Astrocyte of the hippocampus (primary cell): ENCODE measurements around the gene CD101.

Experiments used
- DNase-seq: peaks from one replicate; pipeline ENCODE4 v3.0.0; 2011; ENCODE audit warnings: low read depth, low spot score

The CD101 gene

GRCh38 chr1:117049857-117050256 is 48.3 kb downstream of the CD101 start:
- DNase-seq: no peak

DNA sequence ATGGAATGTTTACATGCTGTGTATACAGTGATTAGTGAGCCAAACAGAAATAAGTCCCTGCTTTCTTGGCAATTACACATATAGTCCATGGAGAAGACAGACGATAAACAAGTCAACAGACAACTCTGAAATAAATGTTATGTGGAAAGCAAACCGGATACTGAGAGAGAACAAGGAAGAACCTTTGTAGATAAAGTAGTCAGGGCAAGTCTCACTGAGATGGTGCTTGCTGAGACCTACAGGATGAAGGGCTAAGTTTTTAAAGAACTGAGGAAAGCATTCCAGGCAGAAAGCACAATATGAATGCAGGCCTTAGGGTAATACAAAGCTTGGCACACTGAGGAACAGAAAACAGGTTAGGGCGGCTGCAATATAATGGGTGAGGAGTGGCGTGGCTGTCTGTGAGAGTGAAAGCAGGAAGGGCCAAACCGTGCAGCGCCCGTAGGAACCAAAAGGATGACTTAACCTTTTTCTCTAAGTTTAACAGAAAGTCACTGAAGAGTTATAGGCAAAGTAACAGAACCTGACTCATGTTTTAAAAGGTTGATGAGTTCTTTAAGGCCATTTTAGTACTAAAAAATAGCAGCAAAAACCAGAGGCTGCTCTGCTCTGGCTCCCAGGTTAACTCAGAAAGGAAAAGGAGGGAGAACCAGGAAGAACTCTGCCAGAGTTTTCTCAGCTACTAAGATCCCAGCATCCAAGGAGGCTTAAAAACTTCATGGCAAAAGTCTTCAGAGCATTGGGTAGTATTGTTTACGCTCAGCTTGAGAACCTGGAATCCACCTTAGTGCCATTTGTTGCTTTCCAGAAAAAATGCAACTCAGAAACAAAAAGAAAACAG is 49.9 kb downstream of the CD101 start:
- DNase-seq: no peak

DNA sequence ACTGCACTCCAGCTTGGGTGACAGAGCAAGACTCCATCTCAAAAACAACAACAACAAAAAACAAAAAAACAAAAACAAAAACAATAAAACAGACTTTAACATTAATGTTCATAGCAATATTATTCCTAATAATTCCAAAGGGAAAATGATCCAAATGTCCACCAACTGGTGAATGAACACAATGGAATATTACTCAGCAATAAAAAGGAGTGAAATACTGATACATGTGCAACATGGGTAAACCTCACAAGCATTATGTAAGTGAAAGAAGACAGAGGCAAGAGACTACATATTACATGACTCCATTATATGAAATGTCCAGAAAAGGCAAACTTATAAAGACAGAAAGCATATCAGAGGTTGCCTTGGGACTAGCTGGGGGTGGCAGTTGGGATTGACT is 52.5 kb downstream of the CD101 start:
- no peak for DNase-seq

GRCh38 chr1:117058810-117059209 is 57.2 kb downstream of the CD101 start:
- no peak for DNase-seq

- no peak for DNase-seq
Measured at GRCh38 chr1:117059334-117059677, 57.7 kb downstream of the CD101 start.

DNA sequence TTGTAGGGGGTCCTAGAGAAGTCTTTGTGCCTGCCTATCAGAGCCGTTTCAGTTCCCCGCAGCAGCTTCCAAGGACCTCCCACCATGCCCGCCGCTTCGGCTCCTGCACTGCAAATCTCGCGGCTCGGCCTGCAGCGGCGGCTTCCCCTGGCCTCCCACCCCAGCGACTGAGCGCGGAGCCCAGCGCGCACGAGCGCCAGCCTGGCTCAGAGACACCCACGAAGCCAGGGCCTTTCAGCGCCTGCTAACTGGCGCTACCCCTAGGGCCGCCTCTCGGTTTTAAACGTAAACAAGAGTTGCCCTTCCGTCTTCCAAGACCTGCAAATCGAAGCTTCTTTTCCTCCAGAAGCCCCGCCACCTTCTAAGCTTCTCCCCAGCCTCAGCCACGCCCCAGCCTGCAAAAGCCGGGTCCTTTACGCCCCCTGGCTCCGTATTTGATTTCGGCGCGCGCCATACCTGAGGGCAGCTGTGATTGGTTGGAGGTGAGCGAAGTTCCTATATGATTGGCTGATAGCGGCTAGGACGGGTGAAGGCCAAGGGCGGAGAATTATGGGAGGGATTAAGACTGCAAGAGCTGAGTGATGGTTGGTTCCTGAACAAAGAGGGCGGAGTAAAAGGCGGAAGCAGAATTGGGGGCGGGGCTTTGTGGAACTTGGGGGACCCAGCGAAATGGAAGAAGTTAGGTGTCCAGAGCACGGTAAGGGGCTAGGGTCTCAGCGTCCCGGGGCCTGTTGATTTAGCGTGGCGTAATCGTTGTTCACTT is 58.3 kb downstream of the CD101 start, which contains the start of gene TTF2:
Gene TTF2, plus strand, starts transcription at position 649 of the 763 bp plus-strand sequence. Its CDS starts 21 bp downstream, at position 670.
- peak; percentile 98 for DNase-seq

DNA sequence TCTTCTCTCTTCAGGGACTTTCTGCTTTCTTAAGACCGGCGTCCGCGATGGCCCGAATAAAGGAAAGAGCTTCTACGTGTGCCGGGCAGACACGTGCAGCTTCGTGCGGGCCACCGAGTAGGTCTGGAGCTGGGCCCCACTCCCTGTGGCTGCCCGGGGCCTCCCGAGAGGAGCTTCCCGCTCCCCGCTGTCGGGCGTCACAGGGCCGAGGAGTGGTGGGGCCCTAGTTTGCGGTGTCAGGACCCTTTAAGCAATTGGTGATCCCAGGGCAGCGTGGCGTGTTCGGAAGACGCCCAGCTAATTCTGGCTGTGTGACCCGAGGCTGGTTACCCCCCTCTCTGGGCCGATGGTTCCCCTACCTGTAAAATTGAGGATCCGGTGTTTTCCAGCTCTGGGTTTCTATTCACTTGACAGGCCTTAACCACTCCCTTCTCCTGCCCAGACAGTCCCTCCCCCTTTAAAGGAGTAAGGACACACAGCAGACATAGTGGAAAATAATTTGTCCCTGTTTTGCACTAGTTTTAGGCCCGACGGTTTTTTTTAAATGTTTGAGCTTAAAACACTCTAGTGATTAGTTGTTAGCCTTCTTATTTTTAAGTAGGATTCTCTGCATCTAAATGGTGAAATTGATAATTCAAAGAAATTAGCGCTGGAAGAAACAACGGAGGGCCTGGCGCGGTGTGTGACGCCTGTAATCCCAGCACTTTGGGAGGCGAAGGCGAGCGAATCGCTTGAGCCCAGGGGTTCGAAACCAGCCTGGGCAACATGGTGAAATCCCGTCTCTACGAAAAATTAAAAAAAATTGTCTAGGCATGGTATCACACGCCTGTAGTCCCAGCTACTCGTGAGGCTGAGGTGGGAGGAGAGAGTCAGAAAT is 59.1 kb downstream of the CD101 start:
- peak; percentile 64 for DNase-seq

- DNase-seq: peak; percentile 81
Measured at GRCh38 chr1:117061986-117062415, 60.4 kb downstream of the CD101 start.

DNA sequence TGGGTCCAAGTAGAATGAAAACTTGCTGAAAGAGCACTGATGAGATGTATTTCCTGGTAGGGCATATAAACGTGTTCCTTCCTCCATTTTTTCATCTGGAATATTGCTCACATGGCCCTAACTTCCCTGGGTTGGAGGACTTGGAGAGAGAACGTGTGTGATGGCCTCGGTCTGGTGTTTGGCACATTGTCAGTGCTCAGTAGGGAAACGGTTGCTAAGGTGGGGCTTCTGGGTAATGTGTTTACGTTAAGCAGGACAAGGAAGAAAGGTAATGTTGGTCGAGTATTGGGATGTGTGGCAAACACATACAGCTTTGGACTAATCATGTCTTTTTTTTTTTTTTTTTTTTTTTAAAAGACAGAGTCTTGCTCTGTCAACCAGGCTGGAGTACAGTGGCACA is 64.8 kb downstream of the CD101 start:
- no peak for DNase-seq

DNA sequence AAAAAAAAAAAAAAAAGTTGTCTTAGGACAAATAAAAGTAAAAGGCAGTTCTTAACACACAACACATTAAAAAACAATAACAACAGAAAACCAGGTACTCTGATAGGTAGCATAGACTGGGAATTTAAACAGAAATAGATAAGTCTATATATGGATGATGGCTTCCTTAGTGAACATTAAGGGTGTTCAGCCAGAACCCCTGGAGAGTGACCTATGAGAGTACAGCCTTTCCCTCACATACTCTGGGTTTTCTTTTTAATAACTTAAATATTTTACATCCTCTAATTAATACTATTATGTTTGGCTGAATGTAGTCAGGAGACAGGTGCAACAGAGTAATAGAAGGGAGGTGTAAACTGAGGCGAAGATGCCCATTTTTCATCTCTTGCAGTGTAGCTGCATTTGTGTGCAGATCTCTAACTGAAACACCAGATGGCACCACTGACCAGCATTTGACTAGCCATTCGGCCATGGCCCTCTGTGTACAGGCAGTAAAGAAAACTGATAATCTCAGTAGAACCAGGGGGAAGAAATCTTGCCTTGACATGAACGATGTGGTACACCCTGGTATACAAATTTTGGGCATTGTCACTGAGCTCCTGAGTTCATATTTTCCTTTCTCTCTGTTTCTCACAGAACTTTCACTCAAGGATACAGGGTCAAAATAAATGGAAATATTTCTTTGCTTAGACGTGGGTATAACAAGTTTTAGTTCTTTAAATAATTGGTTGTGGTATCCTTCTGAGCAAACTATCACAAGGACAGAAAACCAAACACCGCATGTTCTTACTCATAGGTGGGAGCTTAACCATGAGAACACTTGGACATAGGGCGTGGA is 66.2 kb downstream of the CD101 start:
- peak; percentile 82 for DNase-seq

GRCh38 chr1:117068580-117068979 is 67.0 kb downstream of the CD101 start:
- DNase-seq: no peak

- DNase-seq: no peak
Measured at GRCh38 chr1:117069220-117069844, 67.8 kb downstream of the CD101 start.

DNA sequence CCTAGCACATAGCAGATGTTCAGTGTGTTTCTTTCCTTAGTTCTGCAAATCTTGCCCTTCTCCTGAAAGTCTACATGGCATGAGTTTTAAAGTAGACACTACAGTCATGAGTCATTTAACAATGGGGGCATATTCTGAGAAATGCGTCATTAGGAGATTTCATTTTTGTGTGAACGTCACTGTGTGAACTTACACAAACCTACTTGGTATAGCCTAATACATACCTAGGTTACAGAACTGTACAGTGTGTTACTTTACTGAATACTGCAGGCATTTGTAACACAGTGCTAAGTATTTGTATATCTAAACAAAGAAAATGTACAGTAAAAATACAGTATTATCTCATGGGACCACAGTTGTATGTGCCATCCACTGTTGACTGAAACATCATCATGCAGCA is 68.6 kb downstream of the CD101 start:
- DNase-seq: peak; percentile 59

- no peak for DNase-seq
Measured at GRCh38 chr1:117076648-117077047, 75.1 kb downstream of the CD101 start.

- peak; percentile 80 for DNase-seq
Measured at GRCh38 chr1:117077267-117077666, 75.7 kb downstream of the CD101 start.

- DNase-seq: no peak
Measured at GRCh38 chr1:117079737-117080136, 78.2 kb downstream of the CD101 start.

DNA sequence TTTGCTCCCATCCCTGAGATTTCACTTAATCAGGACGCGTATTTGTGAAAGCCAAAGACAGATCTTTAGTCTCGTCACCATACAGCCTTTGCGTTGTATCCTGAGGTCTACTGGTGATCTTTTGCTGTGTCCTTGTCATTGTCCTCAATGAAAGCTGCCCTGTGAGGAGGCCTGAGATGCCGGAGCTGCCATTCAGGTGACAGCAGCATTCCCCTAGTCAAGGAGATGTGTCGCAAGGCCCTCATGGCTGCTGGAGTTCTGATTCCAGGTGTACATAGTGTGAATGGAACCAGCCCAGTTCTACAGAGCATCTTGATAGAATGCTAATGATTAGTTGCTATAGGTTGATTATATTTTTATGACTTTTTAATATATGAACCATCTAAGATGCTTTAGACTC is 82.7 kb downstream of the CD101 start:
- DNase-seq: no peak
